HepG2 (cell line): ENCODE results near the gene LDAH. TPM values are rescaled to one million over a fixed set of nuclear protein-coding genes. Genes with fewer than 3 reads are reported as not detected.
A peak's percentile ranks its signal among the peaks of the same experiment; 100 is the strongest.

Experiments used
- BCL6 ChIP-seq: IDR thresholded peaks from 2 replicates; pipeline ENCODE4 v1.6.1; 2016; ENCODE audit warnings: missing genetic modification reagents, missing compliant biosample characterization
- CCDC6 ChIP-seq: sonication (generic); formaldehyde crosslinking; IDR thresholded peaks from 2 replicates; pipeline ENCODE4 v1.8.1; 2022; ENCODE audit warnings: mild to moderate bottlenecking, missing genetic modification reagents, moderate library complexity
- NFE2 ChIP-seq: sonication (generic); formaldehyde crosslinking; IDR thresholded peaks from 2 replicates; pipeline ENCODE4 v1.4.0; 2020; ENCODE audit warnings: missing genetic modification reagents
- PCBP1 ChIP-seq: fragments of 200-400 bp; formaldehyde crosslinking; IDR thresholded peaks from 2 replicates; pipeline ENCODE4 v1.6.1; 2017; ENCODE audit warnings: mild to moderate bottlenecking, low read depth, low read length, borderline replicate concordance
- TEAD2 ChIP-seq: sonication (generic); formaldehyde crosslinking; IDR thresholded peaks from 2 replicates; pipeline ENCODE4 v1.9.0; 2021; ENCODE audit warnings: missing genetic modification reagents
- ZKSCAN5 ChIP-seq: sonication (generic); formaldehyde crosslinking; IDR thresholded peaks from 2 replicates; pipeline ENCODE4 v1.5.1; 2020; ENCODE audit warnings: mild to moderate bottlenecking, missing genetic modification reagents
- ZNF224 ChIP-seq: sonication (generic); formaldehyde crosslinking; IDR thresholded peaks from 2 replicates; pipeline ENCODE4 v1.5.0; 2020; ENCODE audit warnings: mild to moderate bottlenecking, missing genetic modification reagents
- ZNF235 ChIP-seq: sonication (generic); formaldehyde crosslinking; IDR thresholded peaks from 2 replicates; pipeline ENCODE4 v1.8.1; 2023; ENCODE audit warnings: mild to moderate bottlenecking, missing genetic modification reagents, borderline replicate concordance
- ZNF430 ChIP-seq: sonication (generic); formaldehyde crosslinking; IDR thresholded peaks from 2 replicates; pipeline ENCODE4 v1.9.0; 2021; ENCODE audit warnings: mild to moderate bottlenecking, missing genetic modification reagents
- ZNF713 ChIP-seq: sonication (generic); formaldehyde crosslinking; IDR thresholded peaks from 2 replicates; pipeline ENCODE4 v1.4.0; 2020; ENCODE audit warnings: mild to moderate bottlenecking, missing genetic modification reagents
- ZNF746 ChIP-seq: sonication (generic); formaldehyde crosslinking; IDR thresholded peaks from 2 replicates; pipeline ENCODE4 v1.8.0; 2022; ENCODE audit warnings: mild to moderate bottlenecking, missing genetic modification reagents
- ZNF766 ChIP-seq: sonication (generic); formaldehyde crosslinking; IDR thresholded peaks from 2 replicates; pipeline ENCODE4 v1.5.0; 2020; ENCODE audit warnings: missing genetic modification reagents, borderline replicate concordance
- polyA plus RNA-seq, 8 experiments: library from polyadenylated mRNA; depleted of rRNA in 3 of 8; stranded (reverse) in 7 of 8; unstranded in 1 of 8; fragments of >200 nt; fragmentation: Illumina TruSeq in 4 of 8; extraction: Trizol in 4 of 8; gene quantifications; 2 replicates each; pipeline versions ENCODE4 v1.2.1 to v1.2.3, GENCODE V29; 2011 to 2016; ENCODE audit warnings: low read depth in 4 of 8, missing spikeins in 1 of 8, mixed read lengths in 1 of 8; ENCODE audit not compliant: insufficient read depth in 1 of 8
- total RNA-seq, 5 experiments: library from RNA; depleted of rRNA; stranded (reverse); fragments of >200 nt; fragmentation: Illumina TruSeq; extraction: Trizol; gene quantifications; 2 replicates each; pipeline ENCODE4 v1.2.3, GENCODE V29; 2016; ENCODE audit warnings: low read depth in 1 of 5
- TF ChIP-seq, protein P1 (sequence below): sonication (generic); formaldehyde crosslinking; IDR thresholded peaks from 2 replicates; pipeline ENCODE4 v1.5.1; 2020; ENCODE audit warnings: mild to moderate bottlenecking, missing genetic modification reagents, moderate library complexity
- TF ChIP-seq, protein P2 (sequence below): sonication (generic); formaldehyde crosslinking; IDR thresholded peaks from 2 replicates; pipeline ENCODE4 v1.4.0; 2020; ENCODE audit warnings: missing genetic modification reagents
- TF ChIP-seq, protein P3 (sequence below): sonication (generic); formaldehyde crosslinking; IDR thresholded peaks from 2 replicates; pipeline ENCODE4 v1.5.1; 2020; ENCODE audit warnings: mild to moderate bottlenecking, moderate library complexity, missing genetic modification reagents
- TF ChIP-seq, protein P4 (sequence below): sonication (generic); formaldehyde crosslinking; IDR thresholded peaks from 2 replicates; pipeline ENCODE4 v1.4.0; 2020; ENCODE audit warnings: missing genetic modification reagents
- TF ChIP-seq, protein P5 (sequence below): sonication (generic); formaldehyde crosslinking; IDR thresholded peaks from 2 replicates; pipeline ENCODE4 v1.4.0; 2020; ENCODE audit warnings: missing genetic modification reagents

The LDAH gene
- total and polyA plus RNA-seq, 2 of the 13 experiments (the other 11 are each of a cell fraction or from before 2014, with no cell fraction given): 28.8 to 46.2 TPM

DNA sequence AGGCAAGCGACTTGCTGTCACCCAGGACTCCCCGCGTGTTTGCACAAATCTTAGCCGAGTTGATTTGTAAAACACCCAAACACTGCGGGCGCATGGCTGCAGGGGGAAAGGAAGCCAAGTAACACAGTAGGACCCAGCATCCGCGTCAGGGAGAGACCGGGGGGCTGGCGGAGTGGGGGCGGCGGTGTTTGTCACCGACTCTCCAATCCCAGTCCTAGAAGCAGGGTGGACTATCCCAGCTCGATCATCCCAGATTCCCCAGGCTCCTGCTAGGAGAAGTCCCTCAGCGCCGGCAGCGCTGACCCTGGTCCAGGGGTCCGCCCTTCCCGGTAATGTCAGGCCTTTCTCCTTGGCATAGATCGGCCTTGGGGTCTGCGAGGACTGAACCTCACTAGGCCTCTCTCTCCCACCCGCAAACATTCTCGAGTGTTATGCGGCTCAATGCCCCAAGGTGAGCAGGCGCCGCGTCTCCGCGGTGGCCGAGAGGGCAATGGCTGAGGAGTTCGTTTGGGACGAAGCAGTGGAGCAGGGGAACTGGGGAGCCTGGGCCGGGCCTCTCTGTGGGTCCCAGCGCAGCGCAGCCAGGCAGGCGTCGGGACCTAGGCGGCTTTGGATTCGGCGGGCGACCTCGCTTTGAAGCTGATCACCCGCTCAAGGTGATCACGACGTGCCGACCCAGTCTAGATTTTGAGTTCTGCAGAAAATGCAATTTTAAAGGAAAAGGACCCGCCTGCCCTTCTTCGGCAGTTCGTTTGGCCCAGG lies 157.5 kb downstream of the LDAH start (continued):
- TF ChIP-seq ZNF224: peak; percentile 58; the same call in 1 of the 2 replicates
- TF ChIP-seq, protein P1, sequence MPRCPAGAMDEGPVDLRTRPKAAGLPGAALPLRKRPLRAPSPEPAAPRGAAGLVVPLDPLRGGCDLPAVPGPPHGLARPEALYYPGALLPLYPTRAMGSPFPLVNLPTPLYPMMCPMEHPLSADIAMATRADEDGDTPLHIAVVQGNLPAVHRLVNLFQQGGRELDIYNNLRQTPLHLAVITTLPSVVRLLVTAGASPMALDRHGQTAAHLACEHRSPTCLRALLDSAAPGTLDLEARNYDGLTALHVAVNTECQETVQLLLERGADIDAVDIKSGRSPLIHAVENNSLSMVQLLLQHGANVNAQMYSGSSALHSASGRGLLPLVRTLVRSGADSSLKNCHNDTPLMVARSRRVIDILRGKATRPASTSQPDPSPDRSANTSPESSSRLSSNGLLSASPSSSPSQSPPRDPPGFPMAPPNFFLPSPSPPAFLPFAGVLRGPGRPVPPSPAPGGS (CRISPR knock-in tag): no peak
- TF ChIP-seq, protein P2, sequence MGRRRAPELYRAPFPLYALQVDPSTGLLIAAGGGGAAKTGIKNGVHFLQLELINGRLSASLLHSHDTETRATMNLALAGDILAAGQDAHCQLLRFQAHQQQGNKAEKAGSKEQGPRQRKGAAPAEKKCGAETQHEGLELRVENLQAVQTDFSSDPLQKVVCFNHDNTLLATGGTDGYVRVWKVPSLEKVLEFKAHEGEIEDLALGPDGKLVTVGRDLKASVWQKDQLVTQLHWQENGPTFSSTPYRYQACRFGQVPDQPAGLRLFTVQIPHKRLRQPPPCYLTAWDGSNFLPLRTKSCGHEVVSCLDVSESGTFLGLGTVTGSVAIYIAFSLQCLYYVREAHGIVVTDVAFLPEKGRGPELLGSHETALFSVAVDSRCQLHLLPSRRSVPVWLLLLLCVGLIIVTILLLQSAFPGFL (CRISPR knock-in tag): no peak
- TF ChIP-seq, protein P3, sequence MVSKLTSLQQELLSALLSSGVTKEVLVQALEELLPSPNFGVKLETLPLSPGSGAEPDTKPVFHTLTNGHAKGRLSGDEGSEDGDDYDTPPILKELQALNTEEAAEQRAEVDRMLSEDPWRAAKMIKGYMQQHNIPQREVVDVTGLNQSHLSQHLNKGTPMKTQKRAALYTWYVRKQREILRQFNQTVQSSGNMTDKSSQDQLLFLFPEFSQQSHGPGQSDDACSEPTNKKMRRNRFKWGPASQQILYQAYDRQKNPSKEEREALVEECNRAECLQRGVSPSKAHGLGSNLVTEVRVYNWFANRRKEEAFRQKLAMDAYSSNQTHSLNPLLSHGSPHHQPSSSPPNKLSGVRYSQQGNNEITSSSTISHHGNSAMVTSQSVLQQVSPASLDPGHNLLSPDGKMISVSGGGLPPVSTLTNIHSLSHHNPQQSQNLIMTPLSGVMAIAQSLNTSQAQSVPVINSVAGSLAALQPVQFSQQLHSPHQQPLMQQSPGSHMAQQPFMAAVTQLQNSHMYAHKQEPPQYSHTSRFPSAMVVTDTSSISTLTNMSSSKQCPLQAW: no peak
- TF ChIP-seq TEAD2 (CRISPR knock-in tag): no peak
- peak; percentile 32; the same call in 1 of the 2 replicates for TF ChIP-seq ZNF746 (CRISPR knock-in tag)
- TF ChIP-seq, protein P4, sequence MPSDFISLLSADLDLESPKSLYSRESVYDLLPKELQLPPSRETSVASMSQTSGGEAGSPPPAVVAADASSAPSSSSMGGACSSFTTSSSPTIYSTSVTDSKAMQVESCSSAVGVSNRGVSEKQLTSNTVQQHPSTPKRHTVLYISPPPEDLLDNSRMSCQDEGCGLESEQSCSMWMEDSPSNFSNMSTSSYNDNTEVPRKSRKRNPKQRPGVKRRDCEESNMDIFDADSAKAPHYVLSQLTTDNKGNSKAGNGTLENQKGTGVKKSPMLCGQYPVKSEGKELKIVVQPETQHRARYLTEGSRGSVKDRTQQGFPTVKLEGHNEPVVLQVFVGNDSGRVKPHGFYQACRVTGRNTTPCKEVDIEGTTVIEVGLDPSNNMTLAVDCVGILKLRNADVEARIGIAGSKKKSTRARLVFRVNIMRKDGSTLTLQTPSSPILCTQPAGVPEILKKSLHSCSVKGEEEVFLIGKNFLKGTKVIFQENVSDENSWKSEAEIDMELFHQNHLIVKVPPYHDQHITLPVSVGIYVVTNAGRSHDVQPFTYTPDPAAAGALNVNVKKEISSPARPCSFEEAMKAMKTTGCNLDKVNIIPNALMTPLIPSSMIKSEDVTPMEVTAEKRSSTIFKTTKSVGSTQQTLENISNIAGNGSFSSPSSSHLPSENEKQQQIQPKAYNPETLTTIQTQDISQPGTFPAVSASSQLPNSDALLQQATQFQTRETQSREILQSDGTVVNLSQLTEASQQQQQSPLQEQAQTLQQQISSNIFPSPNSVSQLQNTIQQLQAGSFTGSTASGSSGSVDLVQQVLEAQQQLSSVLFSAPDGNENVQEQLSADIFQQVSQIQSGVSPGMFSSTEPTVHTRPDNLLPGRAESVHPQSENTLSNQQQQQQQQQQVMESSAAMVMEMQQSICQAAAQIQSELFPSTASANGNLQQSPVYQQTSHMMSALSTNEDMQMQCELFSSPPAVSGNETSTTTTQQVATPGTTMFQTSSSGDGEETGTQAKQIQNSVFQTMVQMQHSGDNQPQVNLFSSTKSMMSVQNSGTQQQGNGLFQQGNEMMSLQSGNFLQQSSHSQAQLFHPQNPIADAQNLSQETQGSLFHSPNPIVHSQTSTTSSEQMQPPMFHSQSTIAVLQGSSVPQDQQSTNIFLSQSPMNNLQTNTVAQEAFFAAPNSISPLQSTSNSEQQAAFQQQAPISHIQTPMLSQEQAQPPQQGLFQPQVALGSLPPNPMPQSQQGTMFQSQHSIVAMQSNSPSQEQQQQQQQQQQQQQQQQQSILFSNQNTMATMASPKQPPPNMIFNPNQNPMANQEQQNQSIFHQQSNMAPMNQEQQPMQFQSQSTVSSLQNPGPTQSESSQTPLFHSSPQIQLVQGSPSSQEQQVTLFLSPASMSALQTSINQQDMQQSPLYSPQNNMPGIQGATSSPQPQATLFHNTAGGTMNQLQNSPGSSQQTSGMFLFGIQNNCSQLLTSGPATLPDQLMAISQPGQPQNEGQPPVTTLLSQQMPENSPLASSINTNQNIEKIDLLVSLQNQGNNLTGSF (CRISPR knock-in tag): no peak
- TF ChIP-seq CCDC6 (CRISPR knock-in tag): peak; percentile 70; the same call in 1 of the 2 replicates
- TF ChIP-seq BCL6 (CRISPR knock-in tag): no peak
- TF ChIP-seq NFE2: no peak
- TF ChIP-seq PCBP1: no peak; the same call in 1 of the 2 replicates
- no peak for TF ChIP-seq ZNF766 (CRISPR knock-in tag)
- TF ChIP-seq ZNF713 (CRISPR knock-in tag): no peak
- TF ChIP-seq, protein P5, sequence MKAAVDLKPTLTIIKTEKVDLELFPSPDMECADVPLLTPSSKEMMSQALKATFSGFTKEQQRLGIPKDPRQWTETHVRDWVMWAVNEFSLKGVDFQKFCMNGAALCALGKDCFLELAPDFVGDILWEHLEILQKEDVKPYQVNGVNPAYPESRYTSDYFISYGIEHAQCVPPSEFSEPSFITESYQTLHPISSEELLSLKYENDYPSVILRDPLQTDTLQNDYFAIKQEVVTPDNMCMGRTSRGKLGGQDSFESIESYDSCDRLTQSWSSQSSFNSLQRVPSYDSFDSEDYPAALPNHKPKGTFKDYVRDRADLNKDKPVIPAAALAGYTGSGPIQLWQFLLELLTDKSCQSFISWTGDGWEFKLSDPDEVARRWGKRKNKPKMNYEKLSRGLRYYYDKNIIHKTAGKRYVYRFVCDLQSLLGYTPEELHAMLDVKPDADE: no peak
- TF ChIP-seq ZKSCAN5 (CRISPR knock-in tag): no peak
- no peak for TF ChIP-seq ZNF235 (CRISPR knock-in tag)
- no peak for TF ChIP-seq ZNF430 (CRISPR knock-in tag)
